Colonic mucosa (tissue), 4 donors: Measurements from ENCODE around the gene CGB8. TPM values are rescaled to one million over a fixed set of nuclear protein-coding genes. Genes with fewer than 3 reads are reported as not detected.
"Not testable (repeated sequence)": the region's sequence is repeated elsewhere in the genome, so short reads cannot be mapped to it uniquely, and the experiment has no call there.

Experiments
- DNase-seq: peaks from one replicate; pipeline ENCODE4 v3.0.0-alpha.2; 2020
- H3K27ac ChIP-seq: fragments of 200-600 bp; one replicate; pipeline ENCODE4 v1.8.0; 2021
- H3K27me3 ChIP-seq: fragments of 200-600 bp; one replicate; pipeline ENCODE4 v1.8.0; 2021
- H3K36me3 ChIP-seq: fragments of 200-600 bp; one replicate; pipeline ENCODE4 v1.8.0; 2021
- H3K4me1 ChIP-seq: fragments of 200-600 bp; one replicate; pipeline ENCODE4 v1.8.0; 2021; ENCODE audit warnings: mild to moderate bottlenecking
- H3K4me3 ChIP-seq: fragments of 200-600 bp; one replicate; pipeline ENCODE4 v1.8.0; 2021
- H3K9ac ChIP-seq, 2 donors: one replicate each; pipeline ENCODE4 v1.7.0; 2013; ENCODE audit warnings: control low read depth in 2 of 2, low read depth in 2 of 2, low read length in 2 of 2
- H3K9me3 ChIP-seq: fragments of 200-600 bp; one replicate; pipeline ENCODE4 v1.8.0; 2021
- intact Hi-C: fragments of 100-400 bp; cut with DNase I; formaldehyde crosslinking; loops from one replicate; pipeline ENCODE4 v1.14.1; 2022
- total RNA-seq, 2 donors: library from RNA; stranded (reverse); fragmentation: NEBNext Ultra II Directional in 1 of 2; extraction: Animal tissue kit (Norgen Biotek cat#: 25700) in 1 of 2; gene quantifications; one replicate each; pipeline ENCODE4 v1.2.1, GENCODE V29; 2021
- TF ChIP-seq, protein P1 (sequence below): fragments of 200-600 bp; IDR thresholded peaks from one replicate; pipeline ENCODE4 v1.8.0; 2022; ENCODE audit warnings: antibody characterized with exemption, mild to moderate bottlenecking
- donor health status: healthy.
- donor health status: DM: no; HTN: no; CAD: no.
- donor health status: DM: no; HTN: no; CAD: no.

Gene CGB8
- total RNA-seq, 2 donors from 2014 or later, result not detected

DNA sequence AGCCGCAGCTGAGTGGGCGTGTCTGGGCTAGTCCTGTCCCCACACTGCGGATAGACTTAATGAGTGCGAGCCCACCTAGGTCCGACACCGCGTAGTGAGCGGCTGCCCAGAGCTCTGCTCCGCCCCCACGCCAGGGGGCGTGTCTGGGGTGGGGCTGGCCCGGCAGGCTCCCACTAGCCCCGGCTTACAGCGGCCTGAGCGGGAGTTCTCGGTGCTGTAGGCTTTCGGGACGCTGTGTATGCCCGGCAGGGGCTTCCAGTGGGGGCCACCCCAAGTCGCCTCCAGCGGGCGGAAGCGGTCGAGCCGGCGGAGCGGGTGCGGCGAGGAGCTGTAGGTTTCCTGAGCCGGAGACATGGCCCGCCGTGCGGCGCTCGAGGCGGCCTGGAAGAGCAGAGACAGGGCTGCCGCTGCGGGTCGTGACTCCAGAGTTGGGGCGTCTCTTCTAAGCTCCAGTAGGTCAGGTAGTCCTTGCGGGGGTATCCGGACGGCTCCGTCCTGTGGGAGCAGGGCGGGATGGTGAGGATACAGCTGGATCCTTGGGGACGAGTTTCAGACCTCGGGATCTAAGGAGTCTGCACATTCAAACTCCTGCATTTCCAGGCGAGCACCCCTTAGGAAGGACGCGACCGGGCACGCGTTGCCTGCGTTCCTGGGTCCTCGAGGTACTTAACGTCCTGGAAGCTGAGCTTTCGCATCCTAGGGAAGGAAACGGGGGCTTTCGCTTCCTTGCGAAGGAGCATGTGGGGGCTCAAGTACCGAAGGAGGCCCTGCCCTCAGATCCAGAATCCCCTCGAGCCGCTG lies 7.4 kb upstream of the CGB8 start:
- H3K9ac ChIP-seq, result peak overlapping the region; percentile 26 to 50
- TF ChIP-seq, protein P1, sequence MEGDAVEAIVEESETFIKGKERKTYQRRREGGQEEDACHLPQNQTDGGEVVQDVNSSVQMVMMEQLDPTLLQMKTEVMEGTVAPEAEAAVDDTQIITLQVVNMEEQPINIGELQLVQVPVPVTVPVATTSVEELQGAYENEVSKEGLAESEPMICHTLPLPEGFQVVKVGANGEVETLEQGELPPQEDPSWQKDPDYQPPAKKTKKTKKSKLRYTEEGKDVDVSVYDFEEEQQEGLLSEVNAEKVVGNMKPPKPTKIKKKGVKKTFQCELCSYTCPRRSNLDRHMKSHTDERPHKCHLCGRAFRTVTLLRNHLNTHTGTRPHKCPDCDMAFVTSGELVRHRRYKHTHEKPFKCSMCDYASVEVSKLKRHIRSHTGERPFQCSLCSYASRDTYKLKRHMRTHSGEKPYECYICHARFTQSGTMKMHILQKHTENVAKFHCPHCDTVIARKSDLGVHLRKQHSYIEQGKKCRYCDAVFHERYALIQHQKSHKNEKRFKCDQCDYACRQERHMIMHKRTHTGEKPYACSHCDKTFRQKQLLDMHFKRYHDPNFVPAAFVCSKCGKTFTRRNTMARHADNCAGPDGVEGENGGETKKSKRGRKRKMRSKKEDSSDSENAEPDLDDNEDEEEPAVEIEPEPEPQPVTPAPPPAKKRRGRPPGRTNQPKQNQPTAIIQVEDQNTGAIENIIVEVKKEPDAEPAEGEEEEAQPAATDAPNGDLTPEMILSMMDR, result no peak
- H3K27me3 ChIP-seq, result peaks cover 13% of the 10 kb centered on the region
- no peaks in the 10 kb centered on the region for H3K9me3 ChIP-seq
- intact Hi-C loops, result no loop called here
- H3K4me3 ChIP-seq, result peak overlapping the region; percentile 28
- peaks cover 4% of the 10 kb centered on the region for H3K4me1 ChIP-seq
- no peaks in the 10 kb centered on the region for H3K36me3 ChIP-seq
- DNase-seq, result peak; percentile 72
- no peak overlapping the region for H3K27ac ChIP-seq

DNA sequence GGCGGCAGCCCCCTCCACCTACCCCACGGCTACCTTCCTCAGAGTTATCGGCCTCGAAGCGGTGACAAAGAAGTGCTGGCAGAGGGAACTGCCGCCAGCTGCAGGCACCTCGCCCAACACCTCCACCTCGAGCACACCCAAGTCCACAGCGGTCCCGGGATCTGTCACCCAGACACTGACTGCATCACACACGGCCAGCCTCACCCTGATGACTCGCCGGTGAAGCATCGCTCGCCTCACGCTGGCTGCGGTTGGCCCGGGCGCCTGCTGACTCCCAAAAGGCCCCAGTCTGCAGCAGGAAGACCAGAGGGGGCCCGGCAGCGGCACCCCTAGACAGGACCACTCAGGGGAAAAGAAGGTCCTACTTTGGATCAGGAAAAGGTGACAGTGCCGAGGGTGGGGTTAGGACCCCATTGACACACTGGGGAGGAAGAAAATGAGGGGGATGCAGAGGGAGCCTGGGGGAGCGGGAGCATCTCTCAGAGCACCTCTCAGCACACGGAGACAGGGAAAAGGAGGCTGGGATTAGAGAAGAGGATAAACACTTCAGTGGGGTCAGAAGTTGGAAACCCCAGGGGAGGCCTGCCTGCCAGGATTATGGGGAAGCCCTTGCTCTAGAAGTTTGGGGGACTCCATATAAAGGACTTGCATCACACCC lies 1.6 kb upstream of the CGB8 start:
- DNase-seq, H3K4me3 ChIP-seq, H3K4me1 ChIP-seq, H3K9ac ChIP-seq, H3K9me3 ChIP-seq, H3K27ac ChIP-seq, H3K36me3 ChIP-seq, H3K27me3 ChIP-seq, intact Hi-C loops: not testable (repeated sequence)

DNA sequence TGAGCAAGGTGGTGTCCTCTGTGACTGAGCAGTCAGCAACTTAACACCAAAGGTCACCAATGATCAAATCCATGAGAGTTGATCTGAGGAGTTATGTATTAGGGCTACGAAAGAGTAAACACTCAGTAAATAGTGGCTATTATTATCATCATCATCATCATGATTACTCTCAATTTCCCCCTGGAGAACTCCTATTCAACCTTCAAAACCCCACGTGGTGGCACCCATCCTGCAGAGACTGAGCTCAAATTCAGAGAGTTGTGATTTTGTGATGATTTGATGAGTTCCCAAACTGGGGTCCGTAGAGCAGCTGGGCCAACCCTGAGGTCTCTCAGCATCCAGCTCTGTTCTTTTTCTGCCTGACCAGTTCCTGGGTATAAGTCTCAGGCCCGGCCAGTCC lies 923 bp upstream of the CGB8 start:
- H3K27me3 ChIP-seq, H3K4me1 ChIP-seq, H3K4me3 ChIP-seq, intact Hi-C loops, H3K9me3 ChIP-seq, DNase-seq, H3K36me3 ChIP-seq, H3K9ac ChIP-seq, H3K27ac ChIP-seq: not testable (repeated sequence)

DNA sequence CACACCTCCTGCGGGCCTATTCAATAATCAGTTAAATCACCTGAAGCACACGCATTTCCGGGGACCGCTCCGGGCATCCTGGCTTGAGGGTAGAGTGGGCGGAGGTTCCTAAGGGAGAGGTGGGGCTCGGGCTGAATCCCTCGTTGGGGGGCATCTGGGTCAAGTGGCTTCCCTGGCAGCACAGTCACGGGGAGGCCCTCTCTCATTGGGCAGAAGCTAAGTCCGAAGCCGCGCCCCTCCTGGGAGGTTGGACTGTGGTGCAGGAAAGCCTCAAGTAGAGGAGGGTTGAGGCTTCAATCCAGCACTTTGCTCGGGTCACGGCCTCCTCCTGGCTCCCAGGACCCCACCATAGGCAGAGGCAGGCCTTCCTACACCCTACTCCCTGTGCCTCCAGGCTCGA lies 5.4 kb downstream of the CGB8 start, which contains the start of gene CGB5:
CGB5 (plus strand) TSS at position 301 of the 400 bp plus-strand sequence. CDS start 362 bp downstream, outside the sequence.
- intact Hi-C loops, H3K27ac ChIP-seq, H3K9ac ChIP-seq, H3K36me3 ChIP-seq, H3K27me3 ChIP-seq, H3K4me1 ChIP-seq, H3K4me3 ChIP-seq, DNase-seq, H3K9me3 ChIP-seq: not testable (repeated sequence)

DNA sequence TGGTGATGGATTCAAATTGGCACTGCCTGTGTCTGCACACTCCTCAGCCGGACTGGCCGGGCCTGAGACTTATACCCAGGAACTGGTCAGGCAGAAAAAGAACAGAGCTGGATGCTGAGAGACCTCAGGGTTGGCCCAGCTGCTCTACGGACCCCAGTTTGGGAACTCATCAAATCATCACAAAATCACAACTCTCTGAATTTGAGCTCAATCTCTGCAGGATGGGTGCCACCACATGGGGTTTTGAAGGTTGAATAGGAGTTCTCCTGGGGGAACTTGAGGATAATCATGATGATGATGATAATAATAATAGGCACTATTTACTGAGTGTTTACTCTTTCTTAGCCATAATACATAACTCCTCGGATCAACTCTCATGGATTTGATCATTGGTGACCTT lies 6.2 kb downstream of the CGB8 start:
- intact Hi-C loops, H3K9ac ChIP-seq, H3K27ac ChIP-seq, H3K9me3 ChIP-seq, H3K27me3 ChIP-seq, H3K4me3 ChIP-seq, H3K36me3 ChIP-seq, DNase-seq, H3K4me1 ChIP-seq: not testable (repeated sequence)

DNA sequence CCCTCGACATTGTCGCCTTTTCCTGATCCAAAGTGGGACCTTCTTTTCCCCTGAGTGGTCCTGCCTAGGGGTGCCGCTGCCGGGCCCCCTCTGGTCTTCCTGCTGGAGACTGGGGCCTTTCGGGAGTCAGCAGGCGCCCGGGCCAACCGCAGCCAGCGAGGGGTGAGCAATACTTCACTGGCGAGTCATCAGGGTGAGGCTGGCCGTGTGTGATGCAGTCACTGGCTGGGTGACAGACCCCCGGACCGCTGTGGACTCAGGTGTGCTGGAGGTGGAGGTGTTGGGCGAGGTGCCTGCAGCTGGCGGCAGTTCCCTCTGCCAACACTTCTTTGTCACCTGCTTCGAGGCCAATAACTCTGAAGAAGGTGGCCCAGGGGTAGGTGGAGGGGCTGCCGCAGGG lies 6.7 kb downstream of the CGB8 start:
- Histone ChIP-seq H3K9me3 (no peaks in the 10 kb centered on the region), H3K27ac (no peak overlapping the region), H3K36me3 (no peaks in the 10 kb centered on the region), H3K27me3 (no peaks in the 10 kb centered on the region), H3K4me1 (no peaks in the 10 kb centered on the region), H3K9ac (no peak overlapping the region), H3K4me3 (no peak overlapping the region)
- TF ChIP-seq, protein P1, result no peak
- DNase-seq, result no peak
- intact Hi-C loops, result no loop called here

DNA sequence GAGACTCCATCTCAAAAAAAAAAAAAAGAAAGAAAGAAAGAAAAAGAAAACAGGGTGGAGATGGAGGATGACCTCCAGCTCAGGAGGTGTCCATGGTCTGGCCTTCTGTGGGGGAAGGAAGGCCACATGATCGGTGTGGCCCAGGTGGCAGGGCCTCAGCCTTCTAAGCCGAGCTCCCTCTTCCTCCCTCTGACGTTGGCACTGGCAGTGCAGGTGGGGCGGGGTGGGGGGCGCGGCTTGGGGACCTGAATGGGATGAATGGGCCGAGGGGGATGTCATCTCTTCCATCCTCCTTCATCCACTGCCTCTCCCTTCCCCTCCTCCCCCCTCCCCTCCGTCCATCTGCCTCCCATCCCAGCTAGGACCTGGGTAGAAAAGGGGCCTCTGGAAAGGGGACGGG lies 9.2 kb downstream of the CGB8 start:
- intact Hi-C loops, DNase-seq, H3K4me3 ChIP-seq, H3K27ac ChIP-seq, H3K9ac ChIP-seq, H3K36me3 ChIP-seq, H3K9me3 ChIP-seq, H3K4me1 ChIP-seq, H3K27me3 ChIP-seq: not testable (repeated sequence)

DNA sequence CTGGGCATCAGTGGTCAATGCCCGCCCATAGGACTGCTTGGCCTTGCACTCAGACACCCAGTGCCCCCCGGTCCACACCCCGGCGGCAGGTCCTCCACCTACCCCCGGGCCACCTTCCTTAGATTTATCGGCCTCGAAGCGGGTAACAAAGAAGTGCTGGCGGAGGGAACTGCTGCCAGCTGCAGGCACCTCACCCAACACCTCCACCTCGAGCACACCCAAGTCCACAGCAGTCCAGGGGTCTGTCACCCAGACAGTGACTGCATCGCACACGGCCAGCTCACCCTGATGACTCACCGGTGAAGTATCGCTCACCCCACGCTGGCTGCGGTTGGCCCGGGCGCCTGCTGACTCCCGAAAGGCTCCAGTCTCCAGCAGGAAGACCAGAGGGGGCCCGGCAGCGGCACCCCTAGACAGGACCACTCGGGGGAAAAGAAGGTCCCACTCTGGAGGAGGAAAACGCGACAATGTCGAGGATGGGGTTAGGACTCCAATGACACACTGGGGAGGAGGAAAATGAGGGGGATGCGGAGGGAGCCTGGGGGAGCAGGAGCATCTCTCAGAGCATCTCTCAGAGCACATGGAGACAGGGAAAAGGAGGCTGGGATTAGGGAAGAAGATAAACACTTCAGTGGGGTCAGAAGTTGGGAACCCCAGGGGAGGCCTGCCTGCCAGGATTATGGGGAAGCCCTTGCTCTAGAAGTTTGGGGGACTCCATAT lies 10.2 kb downstream of the CGB8 start:
- H3K9ac ChIP-seq, DNase-seq, H3K27me3 ChIP-seq, H3K9me3 ChIP-seq, H3K4me1 ChIP-seq, H3K4me3 ChIP-seq, H3K36me3 ChIP-seq, H3K27ac ChIP-seq, intact Hi-C loops: not testable (repeated sequence)

DNA sequence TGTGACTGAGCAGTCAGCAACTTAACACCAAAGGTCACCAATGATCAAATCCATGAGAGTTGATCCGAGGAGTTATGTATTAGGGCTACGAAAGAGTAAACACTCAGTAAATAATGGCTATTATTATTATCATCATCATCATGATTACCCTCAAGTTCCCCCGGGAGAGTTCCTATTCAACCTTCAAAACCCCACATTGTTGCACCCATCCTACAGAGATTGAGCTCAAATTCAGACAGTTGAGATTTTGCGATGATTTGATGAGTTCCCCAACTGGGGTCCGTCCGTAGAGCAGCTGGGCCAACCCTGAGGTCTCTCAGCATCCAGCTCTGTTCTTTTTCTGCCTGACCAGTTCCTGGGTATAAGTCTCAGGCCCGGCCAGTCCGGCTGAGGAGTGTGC lies 10.8 kb downstream of the CGB8 start:
- not testable (repeated sequence) for H3K4me3 ChIP-seq

DNA sequence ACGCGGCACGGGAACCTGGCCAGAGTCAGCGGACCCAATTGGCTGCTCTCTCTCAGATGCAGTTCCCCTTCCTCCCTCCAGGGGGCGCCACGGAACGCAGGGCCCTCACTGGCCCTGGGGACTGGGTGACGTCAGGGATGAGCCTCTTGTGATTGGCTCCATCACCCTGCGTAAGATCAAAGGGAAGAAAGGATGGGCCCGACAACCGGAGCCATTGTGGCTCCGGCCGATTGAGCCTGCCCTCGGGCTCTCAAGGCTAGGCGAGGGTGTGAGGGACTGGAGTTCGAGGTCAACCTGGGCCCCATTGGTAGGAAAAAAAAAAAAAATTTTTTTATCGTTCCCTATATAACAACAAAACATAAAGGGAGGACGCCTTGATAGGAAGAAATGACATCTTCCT lies 12.1 kb downstream of the CGB8 start, which contains the start of gene CGB1:
CGB1 (minus strand) TSS at position 81 of the 400 bp plus-strand sequence. CDS start 184 bp downstream, outside the sequence.
- H3K9ac ChIP-seq, H3K27me3 ChIP-seq, H3K27ac ChIP-seq, H3K4me1 ChIP-seq, intact Hi-C loops, H3K9me3 ChIP-seq, H3K36me3 ChIP-seq, H3K4me3 ChIP-seq: not testable (repeated sequence)
- DNase-seq, result peak; percentile 26

More for the DNA sequence above, 10.8 kb downstream of the CGB8 start:
- H3K27ac ChIP-seq, H3K9me3 ChIP-seq, DNase-seq, H3K9ac ChIP-seq, H3K27me3 ChIP-seq, H3K36me3 ChIP-seq, H3K4me1 ChIP-seq, intact Hi-C loops: not testable (repeated sequence)

DNA sequence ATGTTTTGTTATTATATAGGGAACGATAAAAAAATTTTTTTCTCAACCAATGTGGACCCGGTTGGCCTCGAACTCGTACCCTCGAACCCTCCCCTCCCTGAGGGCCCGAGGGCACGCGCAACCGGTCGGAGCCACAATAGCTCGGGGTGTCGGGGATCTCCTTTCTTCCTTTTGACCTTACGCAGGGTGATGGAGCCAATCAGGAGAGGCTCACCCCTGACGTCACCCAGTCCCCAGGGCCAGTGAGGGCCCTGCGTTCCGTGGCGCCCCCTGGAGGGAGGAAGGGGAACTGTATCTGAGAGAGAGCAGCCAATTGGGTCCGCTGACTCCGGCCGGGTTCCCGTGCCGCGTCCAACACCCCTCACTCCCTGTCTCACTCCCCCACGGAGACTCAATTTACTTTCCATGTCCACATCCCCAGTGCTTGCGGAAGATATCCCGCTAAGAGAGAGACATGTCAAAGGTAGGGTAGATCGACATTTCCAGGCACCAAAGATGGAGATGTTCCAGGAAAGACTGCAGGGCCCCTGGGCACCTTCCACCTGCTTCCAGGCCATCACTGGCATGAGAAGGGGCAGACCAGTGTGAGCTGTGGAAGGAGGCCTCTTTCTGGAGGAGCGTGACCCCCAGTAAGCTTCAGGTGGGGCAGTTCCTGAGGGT lies 17.1 kb downstream of the CGB8 start, which contains the start of gene CGB2:
CGB2 (plus strand) TSS at position 249 of the 660 bp plus-strand sequence; CDS start at position 455, 206 bp downstream.
- intact Hi-C loops, H3K9me3 ChIP-seq, H3K9ac ChIP-seq, H3K4me1 ChIP-seq, H3K27ac ChIP-seq, H3K4me3 ChIP-seq, H3K27me3 ChIP-seq, H3K36me3 ChIP-seq: not testable (repeated sequence)
- DNase-seq, result peak; percentile 27
